GM23338 (cell line): ENCODE data around the gene KCTD19. TPM values are rescaled to one million over a fixed set of nuclear protein-coding genes. Genes with fewer than 3 reads are reported as not detected.

ENCODE experiments used
- ATAC-seq: fragments of 200-7000 bp; cut with Tn5 transposase; 3 replicates; pipeline ENCODE4 v1.9.1; 2020
- DNase-seq: peaks from one replicate; pipeline ENCODE4 v3.0.0-alpha.2; 2015; ENCODE audit warnings: low spot score
- H2AFZ ChIP-seq: fragments of 200-600 bp; sonication (generic); 2 replicates; pipeline ENCODE4 v1.8.0; 2016; ENCODE audit warnings: antibody characterized with exemption, mild to moderate bottlenecking, moderate library complexity
- H3F3A ChIP-seq: fragments of 200-600 bp; sonication (generic); replicated peaks from 2 replicates; pipeline ENCODE4 v1.8.0; 2017; ENCODE audit warnings: antibody characterized with exemption, mixed run types, low read depth
- H3K27ac ChIP-seq: fragments of 200-600 bp; sonication (generic); 2 replicates; pipeline ENCODE4 v1.6.1; 2016; ENCODE audit warnings: low read depth
- H3K27me3 ChIP-seq: fragments of 200-600 bp; sonication (generic); 2 replicates; pipeline ENCODE4 v1.8.0; 2016; ENCODE audit warnings: mild to moderate bottlenecking, mixed run types, moderate library complexity; ENCODE audit not compliant: insufficient read depth
- H3K36me3 ChIP-seq: fragments of 200-600 bp; sonication (generic); 2 replicates; pipeline ENCODE4 v1.8.0; 2016; ENCODE audit warnings: mild to moderate bottlenecking; ENCODE audit not compliant: insufficient read depth
- H3K4me1 ChIP-seq: fragments of 200-600 bp; sonication (generic); 2 replicates; pipeline ENCODE4 v1.8.0; 2016; ENCODE audit warnings: mild to moderate bottlenecking, moderate library complexity; ENCODE audit not compliant: insufficient read depth
- H3K4me2 ChIP-seq: fragments of 200-600 bp; sonication (generic); 2 replicates; pipeline ENCODE4 v1.7.1; 2017; ENCODE audit warnings: mixed run types
- H3K4me3 ChIP-seq: fragments of 200-600 bp; sonication (generic); 2 replicates; pipeline ENCODE4 v1.6.1; 2016; ENCODE audit warnings: mixed run types
- H3K79me2 ChIP-seq: fragments of 200-600 bp; sonication (generic); replicated peaks from 2 replicates; pipeline ENCODE4 v1.8.0; 2017; ENCODE audit warnings: mild to moderate bottlenecking; ENCODE audit not compliant: insufficient read depth
- H3K9me2 ChIP-seq: fragments of 200-600 bp; sonication (generic); 2 replicates; pipeline ENCODE4 v1.8.0; 2017; ENCODE audit not compliant: insufficient read depth
- H4K20me1 ChIP-seq: fragments of 200-600 bp; sonication (generic); replicated peaks from 2 replicates; pipeline ENCODE4 v1.8.0; 2017; ENCODE audit warnings: mild to moderate bottlenecking; ENCODE audit not compliant: insufficient read depth
- H3K27ac Mint-ChIP-seq: 2 replicates; pipeline ENCODE4 v1.8.0; 2020; ENCODE audit warnings: inconsistent platforms, mild to moderate bottlenecking, moderate library complexity, mixed read lengths
- H3K27me3 Mint-ChIP-seq: 3 replicates; pipeline ENCODE4 v1.8.0; 2022; ENCODE audit warnings: low read depth, mild to moderate bottlenecking, moderate library complexity, mixed read lengths, inconsistent platforms; ENCODE audit not compliant: insufficient read depth, poor library complexity
- H3K36me3 Mint-ChIP-seq: 3 replicates; pipeline ENCODE4 v1.8.0; 2021; ENCODE audit warnings: low read depth, mild to moderate bottlenecking, inconsistent platforms, moderate library complexity, mixed read lengths
- H3K4me1 Mint-ChIP-seq: 3 replicates; pipeline ENCODE4 v1.8.0; 2020; ENCODE audit warnings: mild to moderate bottlenecking, inconsistent platforms, mixed read lengths
- H3K4me3 Mint-ChIP-seq: 3 replicates; pipeline ENCODE4 v1.8.0; 2021; ENCODE audit warnings: moderate library complexity, mild to moderate bottlenecking, inconsistent platforms, mixed read lengths
- H3K9me3 Mint-ChIP-seq: 3 replicates; pipeline ENCODE4 v1.8.0; 2020; ENCODE audit warnings: moderate library complexity, mild to moderate bottlenecking, inconsistent platforms, mixed read lengths
- EZH2 ChIP-seq: fragments of 200-600 bp; sonication (generic); IDR thresholded peaks from one replicate; pipeline ENCODE4 v1.8.0; 2017; ENCODE audit warnings: antibody characterized with exemption, mild to moderate bottlenecking, low read depth; ENCODE audit not compliant: unreplicated experiment
- EZH2phosphoT487 ChIP-seq: fragments of 200-600 bp; sonication (generic); IDR thresholded peaks from one replicate; pipeline ENCODE4 v1.8.1; 2018; ENCODE audit warnings: antibody characterized with exemption; ENCODE audit not compliant: unreplicated experiment
- JUNB ChIP-seq: IDR thresholded peaks from one replicate; pipeline ENCODE4 v1.6.1; 2016; ENCODE audit warnings: antibody characterized with exemption; ENCODE audit not compliant: unreplicated experiment
- NANOG ChIP-seq: IDR thresholded peaks from 2 replicates; pipeline ENCODE4 v1.6.1; 2016; ENCODE audit warnings: antibody characterized with exemption, borderline replicate concordance
- POLR2AphosphoS5 ChIP-seq: IDR thresholded peaks from 2 replicates; pipeline ENCODE4 v1.6.1; 2016; ENCODE audit warnings: antibody characterized with exemption, low read depth
- STAT1 ChIP-seq: IDR thresholded peaks from one replicate; pipeline ENCODE4 v1.6.1; 2016; ENCODE audit warnings: antibody characterized with exemption; ENCODE audit not compliant: unreplicated experiment
- ZNF114 ChIP-seq: fragments of 250-450 bp; sonication (Bioruptor Pico); IDR thresholded peaks from 2 replicates; pipeline ENCODE4 v1.5.0; 2020; ENCODE audit warnings: mild to moderate bottlenecking, moderate library complexity
- ZNF331 ChIP-seq: fragments of 250-450 bp; sonication (Bioruptor Pico); IDR thresholded peaks from 2 replicates; pipeline ENCODE4 v1.5.0; 2020; ENCODE audit warnings: low read depth, mild to moderate bottlenecking, moderate library complexity
- polyA plus RNA-seq: library from polyadenylated mRNA; unstranded; fragments of >200 nt; fragmentation: Nextera tagmentation; extraction: Ambion mirVana; gene quantifications from 2 replicates; pipeline ENCODE4 v1.2.1, GENCODE V29; 2016
- total RNA-seq: library from RNA; depleted of rRNA; stranded (reverse); fragments of >200 nt; shearing (Covaris generic); gene quantifications from 2 replicates; pipeline ENCODE4 v1.2.3, GENCODE V29; 2014
- TF ChIP-seq, protein P1 (sequence below), 2 experiments: fragments of 200-600 bp in 1 of 2; sonication (generic) in 1 of 2; conservative IDR thresholded peaks; 2 replicates each; pipeline versions ENCODE4 v1.5.1 to v1.6.1; 2016 to 2017; ENCODE audit warnings: antibody characterized with exemption in 2 of 2, low read depth in 2 of 2, mild to moderate bottlenecking in 2 of 2, moderate library complexity in 1 of 2
- TF ChIP-seq, protein P2 (sequence below): fragments of 250-450 bp; sonication (Bioruptor Pico); IDR thresholded peaks from 2 replicates; pipeline ENCODE4 v1.5.0; 2020; ENCODE audit warnings: mild to moderate bottlenecking, moderate library complexity
- TF ChIP-seq, protein P3 (sequence below): IDR thresholded peaks from one replicate; pipeline ENCODE4 v1.6.1; 2018; ENCODE audit warnings: antibody characterized with exemption; ENCODE audit not compliant: unreplicated experiment
- TF ChIP-seq, protein P4 (sequence below): IDR thresholded peaks from 2 replicates; pipeline ENCODE4 v1.6.1; 2016; ENCODE audit warnings: antibody characterized with exemption

The KCTD19 gene
- total and polyA plus RNA-seq, 2 experiments from 2014 or later = 0.31 to 0.65 TPM

DNA sequence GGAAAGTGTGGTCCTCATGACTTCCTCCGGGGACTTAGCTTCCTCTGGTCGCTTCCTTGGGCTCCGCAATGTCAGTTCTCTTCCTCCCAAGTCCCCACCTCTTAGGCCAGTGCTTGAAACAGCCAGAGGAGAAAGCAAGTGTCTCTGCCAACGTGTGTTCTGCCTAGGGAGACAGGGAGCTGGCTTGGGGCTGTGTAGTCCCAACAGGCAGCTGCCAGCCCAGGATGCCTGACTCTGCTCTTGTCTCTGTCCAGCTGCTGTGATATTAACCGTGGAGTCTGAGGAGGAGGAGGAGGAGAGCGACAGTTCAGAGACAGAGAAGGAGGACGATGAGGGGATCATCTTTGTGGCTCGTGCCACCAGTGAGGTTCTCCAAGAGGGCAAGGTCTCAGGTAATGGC, 60.7 kb downstream of the KCTD19 start:
- DNase-seq (no peak), ATAC-seq (no peak)
- no peaks in the 10 kb centered on the region for H3K27me3 ChIP-seq
- H2AFZ ChIP-seq = no peak overlapping the region
- peaks cover 7% of the 10 kb centered on the region; the same call in 1 of the 2 replicates for H3K4me1 ChIP-seq
- no peak overlapping the region for H3K27ac Mint-ChIP-seq
- no peak overlapping the region for H3K27ac ChIP-seq
- H3F3A ChIP-seq = no peaks in the 10 kb centered on the region
- TF ChIP-seq POLR2AphosphoS5 = no peak
- no peak for TF ChIP-seq EZH2
- TF ChIP-seq ZNF114 (CRISPR knock-in tag) = no peak
- TF ChIP-seq EZH2phosphoT487 = no peak
- no peak for TF ChIP-seq NANOG
- no peak for TF ChIP-seq ZNF331 (CRISPR knock-in tag)
- TF ChIP-seq, protein P1, sequence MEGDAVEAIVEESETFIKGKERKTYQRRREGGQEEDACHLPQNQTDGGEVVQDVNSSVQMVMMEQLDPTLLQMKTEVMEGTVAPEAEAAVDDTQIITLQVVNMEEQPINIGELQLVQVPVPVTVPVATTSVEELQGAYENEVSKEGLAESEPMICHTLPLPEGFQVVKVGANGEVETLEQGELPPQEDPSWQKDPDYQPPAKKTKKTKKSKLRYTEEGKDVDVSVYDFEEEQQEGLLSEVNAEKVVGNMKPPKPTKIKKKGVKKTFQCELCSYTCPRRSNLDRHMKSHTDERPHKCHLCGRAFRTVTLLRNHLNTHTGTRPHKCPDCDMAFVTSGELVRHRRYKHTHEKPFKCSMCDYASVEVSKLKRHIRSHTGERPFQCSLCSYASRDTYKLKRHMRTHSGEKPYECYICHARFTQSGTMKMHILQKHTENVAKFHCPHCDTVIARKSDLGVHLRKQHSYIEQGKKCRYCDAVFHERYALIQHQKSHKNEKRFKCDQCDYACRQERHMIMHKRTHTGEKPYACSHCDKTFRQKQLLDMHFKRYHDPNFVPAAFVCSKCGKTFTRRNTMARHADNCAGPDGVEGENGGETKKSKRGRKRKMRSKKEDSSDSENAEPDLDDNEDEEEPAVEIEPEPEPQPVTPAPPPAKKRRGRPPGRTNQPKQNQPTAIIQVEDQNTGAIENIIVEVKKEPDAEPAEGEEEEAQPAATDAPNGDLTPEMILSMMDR (conservative IDR thresholded peaks at IDR 0.05; ENCODE audit: low read depth in 2 of 2) = no peak
- TF ChIP-seq, protein P2, sequence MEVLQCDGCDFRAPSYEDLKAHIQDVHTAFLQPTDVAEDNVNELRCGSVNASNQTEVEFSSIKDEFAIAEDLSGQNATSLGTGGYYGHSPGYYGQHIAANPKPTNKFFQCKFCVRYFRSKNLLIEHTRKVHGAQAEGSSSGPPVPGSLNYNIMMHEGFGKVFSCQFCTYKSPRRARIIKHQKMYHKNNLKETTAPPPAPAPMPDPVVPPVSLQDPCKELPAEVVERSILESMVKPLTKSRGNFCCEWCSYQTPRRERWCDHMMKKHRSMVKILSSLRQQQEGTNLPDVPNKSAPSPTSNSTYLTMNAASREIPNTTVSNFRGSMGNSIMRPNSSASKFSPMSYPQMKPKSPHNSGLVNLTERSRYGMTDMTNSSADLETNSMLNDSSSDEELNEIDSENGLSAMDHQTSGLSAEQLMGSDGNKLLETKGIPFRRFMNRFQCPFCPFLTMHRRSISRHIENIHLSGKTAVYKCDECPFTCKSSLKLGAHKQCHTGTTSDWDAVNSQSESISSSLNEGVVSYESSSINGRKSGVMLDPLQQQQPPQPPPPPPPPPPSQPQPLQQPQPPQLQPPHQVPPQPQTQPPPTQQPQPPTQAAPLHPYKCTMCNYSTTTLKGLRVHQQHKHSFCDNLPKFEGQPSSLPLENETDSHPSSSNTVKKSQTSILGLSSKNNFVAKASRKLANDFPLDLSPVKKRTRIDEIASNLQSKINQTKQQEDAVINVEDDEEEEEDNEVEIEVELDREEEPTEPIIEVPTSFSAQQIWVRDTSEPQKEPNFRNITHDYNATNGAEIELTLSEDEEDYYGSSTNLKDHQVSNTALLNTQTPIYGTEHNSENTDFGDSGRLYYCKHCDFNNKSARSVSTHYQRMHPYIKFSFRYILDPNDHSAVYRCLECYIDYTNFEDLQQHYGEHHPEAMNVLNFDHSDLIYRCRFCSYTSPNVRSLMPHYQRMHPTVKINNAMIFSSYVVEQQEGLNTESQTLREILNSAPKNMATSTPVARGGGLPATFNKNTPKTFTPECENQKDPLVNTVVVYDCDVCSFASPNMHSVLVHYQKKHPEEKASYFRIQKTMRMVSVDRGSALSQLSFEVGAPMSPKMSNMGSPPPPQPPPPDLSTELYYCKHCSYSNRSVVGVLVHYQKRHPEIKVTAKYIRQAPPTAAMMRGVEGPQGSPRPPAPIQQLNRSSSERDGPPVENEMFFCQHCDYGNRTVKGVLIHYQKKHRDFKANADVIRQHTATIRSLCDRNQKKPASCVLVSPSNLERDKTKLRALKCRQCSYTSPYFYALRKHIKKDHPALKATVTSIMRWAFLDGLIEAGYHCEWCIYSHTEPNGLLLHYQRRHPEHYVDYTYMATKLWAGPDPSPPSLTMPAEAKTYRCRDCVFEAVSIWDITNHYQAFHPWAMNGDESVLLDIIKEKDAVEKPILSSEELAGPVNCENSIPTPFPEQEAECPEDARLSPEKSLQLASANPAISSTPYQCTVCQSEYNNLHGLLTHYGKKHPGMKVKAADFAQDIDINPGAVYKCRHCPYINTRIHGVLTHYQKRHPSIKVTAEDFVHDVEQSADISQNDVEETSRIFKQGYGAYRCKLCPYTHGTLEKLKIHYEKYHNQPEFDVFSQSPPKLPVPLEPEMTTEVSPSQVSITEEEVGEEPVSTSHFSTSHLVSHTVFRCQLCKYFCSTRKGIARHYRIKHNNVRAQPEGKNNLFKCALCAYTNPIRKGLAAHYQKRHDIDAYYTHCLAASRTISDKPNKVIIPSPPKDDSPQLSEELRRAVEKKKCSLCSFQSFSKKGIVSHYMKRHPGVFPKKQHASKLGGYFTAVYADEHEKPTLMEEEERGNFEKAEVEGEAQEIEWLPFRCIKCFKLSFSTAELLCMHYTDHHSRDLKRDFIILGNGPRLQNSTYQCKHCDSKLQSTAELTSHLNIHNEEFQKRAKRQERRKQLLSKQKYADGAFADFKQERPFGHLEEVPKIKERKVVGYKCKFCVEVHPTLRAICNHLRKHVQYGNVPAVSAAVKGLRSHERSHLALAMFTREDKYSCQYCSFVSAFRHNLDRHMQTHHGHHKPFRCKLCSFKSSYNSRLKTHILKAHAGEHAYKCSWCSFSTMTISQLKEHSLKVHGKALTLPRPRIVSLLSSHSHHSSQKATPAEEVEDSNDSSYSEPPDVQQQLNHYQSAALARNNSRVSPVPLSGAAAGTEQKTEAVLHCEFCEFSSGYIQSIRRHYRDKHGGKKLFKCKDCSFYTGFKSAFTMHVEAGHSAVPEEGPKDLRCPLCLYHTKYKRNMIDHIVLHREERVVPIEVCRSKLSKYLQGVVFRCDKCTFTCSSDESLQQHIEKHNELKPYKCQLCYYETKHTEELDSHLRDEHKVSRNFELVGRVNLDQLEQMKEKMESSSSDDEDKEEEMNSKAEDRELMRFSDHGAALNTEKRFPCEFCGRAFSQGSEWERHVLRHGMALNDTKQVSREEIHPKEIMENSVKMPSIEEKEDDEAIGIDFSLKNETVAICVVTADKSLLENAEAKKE (CRISPR knock-in tag) = no peak
- TF ChIP-seq, protein P3, sequence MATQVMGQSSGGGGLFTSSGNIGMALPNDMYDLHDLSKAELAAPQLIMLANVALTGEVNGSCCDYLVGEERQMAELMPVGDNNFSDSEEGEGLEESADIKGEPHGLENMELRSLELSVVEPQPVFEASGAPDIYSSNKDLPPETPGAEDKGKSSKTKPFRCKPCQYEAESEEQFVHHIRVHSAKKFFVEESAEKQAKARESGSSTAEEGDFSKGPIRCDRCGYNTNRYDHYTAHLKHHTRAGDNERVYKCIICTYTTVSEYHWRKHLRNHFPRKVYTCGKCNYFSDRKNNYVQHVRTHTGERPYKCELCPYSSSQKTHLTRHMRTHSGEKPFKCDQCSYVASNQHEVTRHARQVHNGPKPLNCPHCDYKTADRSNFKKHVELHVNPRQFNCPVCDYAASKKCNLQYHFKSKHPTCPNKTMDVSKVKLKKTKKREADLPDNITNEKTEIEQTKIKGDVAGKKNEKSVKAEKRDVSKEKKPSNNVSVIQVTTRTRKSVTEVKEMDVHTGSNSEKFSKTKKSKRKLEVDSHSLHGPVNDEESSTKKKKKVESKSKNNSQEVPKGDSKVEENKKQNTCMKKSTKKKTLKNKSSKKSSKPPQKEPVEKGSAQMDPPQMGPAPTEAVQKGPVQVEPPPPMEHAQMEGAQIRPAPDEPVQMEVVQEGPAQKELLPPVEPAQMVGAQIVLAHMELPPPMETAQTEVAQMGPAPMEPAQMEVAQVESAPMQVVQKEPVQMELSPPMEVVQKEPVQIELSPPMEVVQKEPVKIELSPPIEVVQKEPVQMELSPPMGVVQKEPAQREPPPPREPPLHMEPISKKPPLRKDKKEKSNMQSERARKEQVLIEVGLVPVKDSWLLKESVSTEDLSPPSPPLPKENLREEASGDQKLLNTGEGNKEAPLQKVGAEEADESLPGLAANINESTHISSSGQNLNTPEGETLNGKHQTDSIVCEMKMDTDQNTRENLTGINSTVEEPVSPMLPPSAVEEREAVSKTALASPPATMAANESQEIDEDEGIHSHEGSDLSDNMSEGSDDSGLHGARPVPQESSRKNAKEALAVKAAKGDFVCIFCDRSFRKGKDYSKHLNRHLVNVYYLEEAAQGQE = no peak
- TF ChIP-seq, protein P4, sequence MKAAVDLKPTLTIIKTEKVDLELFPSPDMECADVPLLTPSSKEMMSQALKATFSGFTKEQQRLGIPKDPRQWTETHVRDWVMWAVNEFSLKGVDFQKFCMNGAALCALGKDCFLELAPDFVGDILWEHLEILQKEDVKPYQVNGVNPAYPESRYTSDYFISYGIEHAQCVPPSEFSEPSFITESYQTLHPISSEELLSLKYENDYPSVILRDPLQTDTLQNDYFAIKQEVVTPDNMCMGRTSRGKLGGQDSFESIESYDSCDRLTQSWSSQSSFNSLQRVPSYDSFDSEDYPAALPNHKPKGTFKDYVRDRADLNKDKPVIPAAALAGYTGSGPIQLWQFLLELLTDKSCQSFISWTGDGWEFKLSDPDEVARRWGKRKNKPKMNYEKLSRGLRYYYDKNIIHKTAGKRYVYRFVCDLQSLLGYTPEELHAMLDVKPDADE = no peak
- no peak for TF ChIP-seq STAT1
- no peak for TF ChIP-seq JUNB
- no peaks in the 10 kb centered on the region; the same call in 2 of the 3 replicates for H3K36me3 Mint-ChIP-seq
- no peaks in the 10 kb centered on the region for H3K9me2 ChIP-seq
- H3K27me3 Mint-ChIP-seq = peaks cover 15% of the 10 kb centered on the region
- H3K4me2 ChIP-seq = no peak overlapping the region
- H4K20me1 ChIP-seq = peaks cover 3% of the 10 kb centered on the region
- no peaks in the 10 kb centered on the region; the same call in 1 of the 3 replicates for H3K4me1 Mint-ChIP-seq
- H3K36me3 ChIP-seq = no peaks in the 10 kb centered on the region
- no peak overlapping the region for H3K4me3 ChIP-seq
- H3K9me3 Mint-ChIP-seq = no peaks in the 10 kb centered on the region
- no peaks in the 10 kb centered on the region for H3K79me2 ChIP-seq
- H3K4me3 Mint-ChIP-seq = no peak overlapping the region; the same call in 2 of the 3 replicates
